Measurements from ENCODE around the gene LURAP1L.

DNA sequence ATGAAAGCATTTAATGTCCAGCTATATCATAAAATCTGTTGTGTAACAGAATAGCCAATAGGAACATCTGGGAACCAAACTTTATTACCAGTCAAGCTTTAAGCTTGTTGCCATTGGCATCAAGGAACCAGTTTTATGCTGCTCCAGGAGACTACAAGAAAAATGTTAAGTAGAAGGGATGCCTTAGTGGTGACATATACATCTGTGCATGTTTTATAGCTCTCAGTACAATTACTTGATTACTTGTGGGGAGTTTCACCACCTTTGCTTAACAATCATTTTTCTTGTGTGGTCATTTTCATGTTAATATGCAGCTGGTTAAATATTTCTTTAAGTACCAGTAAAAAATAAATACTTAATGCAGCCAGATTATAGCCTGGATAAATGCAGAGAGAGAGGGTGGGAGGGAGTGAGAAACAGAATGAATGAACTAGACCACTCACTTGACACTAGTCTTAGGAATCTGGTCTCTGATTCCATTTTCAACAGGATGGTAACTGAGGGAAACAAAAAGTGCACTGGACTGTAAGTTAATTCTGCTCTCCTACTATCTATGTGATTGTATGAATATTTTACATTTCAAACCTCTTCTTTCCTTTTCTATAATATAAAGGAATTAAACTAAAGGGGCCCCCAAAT lies 35.7 kb upstream of the LURAP1L start:
- TF ChIP-seq, protein P1, sequence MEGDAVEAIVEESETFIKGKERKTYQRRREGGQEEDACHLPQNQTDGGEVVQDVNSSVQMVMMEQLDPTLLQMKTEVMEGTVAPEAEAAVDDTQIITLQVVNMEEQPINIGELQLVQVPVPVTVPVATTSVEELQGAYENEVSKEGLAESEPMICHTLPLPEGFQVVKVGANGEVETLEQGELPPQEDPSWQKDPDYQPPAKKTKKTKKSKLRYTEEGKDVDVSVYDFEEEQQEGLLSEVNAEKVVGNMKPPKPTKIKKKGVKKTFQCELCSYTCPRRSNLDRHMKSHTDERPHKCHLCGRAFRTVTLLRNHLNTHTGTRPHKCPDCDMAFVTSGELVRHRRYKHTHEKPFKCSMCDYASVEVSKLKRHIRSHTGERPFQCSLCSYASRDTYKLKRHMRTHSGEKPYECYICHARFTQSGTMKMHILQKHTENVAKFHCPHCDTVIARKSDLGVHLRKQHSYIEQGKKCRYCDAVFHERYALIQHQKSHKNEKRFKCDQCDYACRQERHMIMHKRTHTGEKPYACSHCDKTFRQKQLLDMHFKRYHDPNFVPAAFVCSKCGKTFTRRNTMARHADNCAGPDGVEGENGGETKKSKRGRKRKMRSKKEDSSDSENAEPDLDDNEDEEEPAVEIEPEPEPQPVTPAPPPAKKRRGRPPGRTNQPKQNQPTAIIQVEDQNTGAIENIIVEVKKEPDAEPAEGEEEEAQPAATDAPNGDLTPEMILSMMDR (IDR thresholded peaks at IDR 0.05; ENCODE audit: low read depth, low read length), result no peak
- no peak for TF ChIP-seq EZH2phosphoT487 (IDR thresholded peaks at IDR 0.05; ENCODE audit: low read depth)

All from OCI-LY3 (cell line).